ENCODE data around the gene XXYLT1. TPM values are rescaled to one million over a fixed set of nuclear protein-coding genes. Genes with fewer than 3 reads are reported as not detected.
A peak's percentile ranks its signal among the peaks of the same experiment; 100 is the strongest.

Gene XXYLT1
- total RNA-seq, 1 donor from 2014 or later = 14.5 TPM

DNA sequence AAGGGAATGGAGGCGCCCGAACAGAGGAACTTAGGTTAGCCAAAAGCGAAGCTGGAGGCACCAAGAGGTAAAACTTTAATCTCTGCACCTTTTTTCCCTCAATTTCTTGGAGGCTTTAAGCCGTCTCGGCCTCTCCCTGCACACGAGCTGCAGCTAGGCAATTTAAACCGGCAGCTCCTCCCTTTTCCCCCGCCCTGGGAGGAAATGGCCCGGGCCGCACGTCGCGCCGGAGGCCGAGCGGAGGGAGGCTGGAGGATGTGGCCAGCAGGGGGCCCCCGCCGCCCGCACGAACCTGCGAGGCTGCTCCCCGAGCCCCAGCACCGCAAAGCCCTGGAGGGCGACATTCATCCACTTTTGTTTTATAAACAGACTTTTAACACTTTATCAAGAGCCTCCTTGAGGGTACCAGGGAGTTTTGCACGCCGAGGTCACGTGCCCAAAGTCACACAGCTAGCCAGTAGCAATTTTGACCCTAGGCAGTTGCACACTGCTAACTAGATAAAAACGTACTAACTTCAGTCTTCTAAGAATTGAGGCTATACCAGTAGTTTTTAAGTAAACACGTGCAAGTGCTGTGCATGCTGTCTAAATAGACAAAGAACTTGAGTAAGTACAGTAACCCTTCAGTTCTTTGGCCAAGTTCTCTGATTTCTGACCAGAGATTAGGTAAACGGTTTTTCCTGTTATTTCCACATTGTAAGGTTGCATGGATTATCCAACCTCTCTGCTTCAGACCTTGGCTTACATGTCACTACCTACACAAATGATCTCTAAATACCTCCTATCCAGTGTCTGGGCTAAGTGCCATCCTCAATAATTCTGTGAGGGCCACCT, 668 bp upstream of the XXYLT1 start:
- no peaks in the 10 kb centered on the region for H3K9me3 ChIP-seq
- H3K4me3 ChIP-seq = peak overlapping the region; percentile 71 to 76
- TF ChIP-seq CTCF (IDR thresholded peaks at IDR 0.05) (peak; percentile 91 to 97 (median 96)), POLR2AphosphoS5 (IDR thresholded peaks at IDR 0.05; ENCODE audit: insufficient read depth in 1 of 2, low read depth in 1 of 2) (peak; percentile 62 to 74), POLR2A (IDR thresholded peaks at IDR 0.05) (no peak)
- H3K36me3 ChIP-seq = no peaks in the 10 kb centered on the region
- intact Hi-C loops (cut with DNase I) = loop anchor here (2.0 to 10.0 kb wide), 2 partner anchors 173 to 251 kb away; partner anchors contain the start of gene ACAP2
- H3K27me3 ChIP-seq = no peaks in the 10 kb centered on the region
- H3K4me1 ChIP-seq = peaks cover 28% of the 10 kb centered on the region
- H3K27ac ChIP-seq = peak overlapping the region; percentile 85
- DNase-seq (ENCODE audit: extremely low spot score in 2 of 2) = no peak

DNA sequence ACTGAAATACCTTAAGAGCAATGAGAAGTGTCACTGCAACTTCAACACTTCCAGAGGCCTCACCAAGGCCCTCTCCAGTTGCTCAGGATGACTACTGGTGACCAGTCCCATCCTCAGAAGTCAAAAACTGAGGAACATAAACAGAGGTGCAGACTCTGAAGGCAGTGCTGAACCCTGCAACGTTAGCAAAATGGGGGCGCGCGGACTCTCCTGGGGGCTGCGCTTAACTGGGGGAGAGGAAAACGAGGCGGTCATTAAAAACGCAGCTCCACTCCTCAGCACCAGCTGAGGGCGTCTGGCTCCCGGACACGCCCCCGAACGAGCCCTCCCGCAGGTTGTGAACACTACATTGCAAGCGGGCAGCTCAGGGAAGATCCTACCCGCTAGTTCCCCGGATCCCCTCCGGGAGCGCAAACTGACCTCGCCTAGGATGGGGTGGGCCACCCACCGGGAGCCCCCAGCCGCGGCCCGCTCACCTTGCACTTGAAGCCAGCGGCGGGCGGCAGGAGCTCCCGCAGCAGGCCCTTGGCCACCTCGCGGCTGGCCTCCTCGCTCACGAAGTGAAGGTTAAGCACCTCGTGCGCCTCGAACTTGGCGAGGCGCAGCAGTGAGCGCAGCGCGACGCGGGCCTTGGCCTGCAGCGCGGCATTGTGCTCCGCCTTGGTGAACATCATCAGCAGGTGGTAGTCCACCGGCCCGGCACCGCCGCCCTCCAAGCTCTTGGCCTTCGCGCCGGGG, 711 bp downstream of the XXYLT1 start:
- H3K27ac ChIP-seq = peak overlapping the region; percentile 85
- H3K36me3 ChIP-seq = no peaks in the 10 kb centered on the region
- no peaks in the 10 kb centered on the region for H3K9me3 ChIP-seq
- TF ChIP-seq POLR2A (IDR thresholded peaks at IDR 0.05) (no peak), POLR2AphosphoS5 (IDR thresholded peaks at IDR 0.05; ENCODE audit: insufficient read depth in 1 of 2, low read depth in 1 of 2) (no peak), CTCF (IDR thresholded peaks at IDR 0.05) (no peak)
- DNase-seq (ENCODE audit: extremely low spot score in 2 of 2) = no peak
- no peaks in the 10 kb centered on the region for H3K27me3 ChIP-seq
- intact Hi-C loops (cut with DNase I) = loop anchor here (2.0 to 10.0 kb wide), 2 partner anchors 175 to 253 kb away; partner anchors contain the start of gene ACAP2
- peaks cover 28% of the 10 kb centered on the region for H3K4me1 ChIP-seq
- H3K4me3 ChIP-seq = peak overlapping the region; percentile 71 to 76

GRCh38 chr3:195269375-195270078, 1.4 kb downstream of the XXYLT1 start:
- Histone ChIP-seq H3K4me3 (peak overlapping the region; percentile 71 to 76), H3K27ac (peak overlapping the region; percentile 85), H3K4me1 (peaks cover 28% of the 10 kb centered on the region), H3K27me3 (no peaks in the 10 kb centered on the region), H3K9me3 (no peaks in the 10 kb centered on the region), H3K36me3 (no peaks in the 10 kb centered on the region)
- DNase-seq (ENCODE audit: extremely low spot score in 2 of 2) = no peak
- intact Hi-C loops (cut with DNase I) = loop anchor here (2.0 to 10.0 kb wide), 2 partner anchors 175 to 253 kb away; partner anchors contain the start of gene ACAP2
- TF ChIP-seq POLR2A (IDR thresholded peaks at IDR 0.05) (no peak), POLR2AphosphoS5 (IDR thresholded peaks at IDR 0.05; ENCODE audit: insufficient read depth in 1 of 2, low read depth in 1 of 2) (no peak), CTCF (IDR thresholded peaks at IDR 0.05) (no peak)

DNA sequence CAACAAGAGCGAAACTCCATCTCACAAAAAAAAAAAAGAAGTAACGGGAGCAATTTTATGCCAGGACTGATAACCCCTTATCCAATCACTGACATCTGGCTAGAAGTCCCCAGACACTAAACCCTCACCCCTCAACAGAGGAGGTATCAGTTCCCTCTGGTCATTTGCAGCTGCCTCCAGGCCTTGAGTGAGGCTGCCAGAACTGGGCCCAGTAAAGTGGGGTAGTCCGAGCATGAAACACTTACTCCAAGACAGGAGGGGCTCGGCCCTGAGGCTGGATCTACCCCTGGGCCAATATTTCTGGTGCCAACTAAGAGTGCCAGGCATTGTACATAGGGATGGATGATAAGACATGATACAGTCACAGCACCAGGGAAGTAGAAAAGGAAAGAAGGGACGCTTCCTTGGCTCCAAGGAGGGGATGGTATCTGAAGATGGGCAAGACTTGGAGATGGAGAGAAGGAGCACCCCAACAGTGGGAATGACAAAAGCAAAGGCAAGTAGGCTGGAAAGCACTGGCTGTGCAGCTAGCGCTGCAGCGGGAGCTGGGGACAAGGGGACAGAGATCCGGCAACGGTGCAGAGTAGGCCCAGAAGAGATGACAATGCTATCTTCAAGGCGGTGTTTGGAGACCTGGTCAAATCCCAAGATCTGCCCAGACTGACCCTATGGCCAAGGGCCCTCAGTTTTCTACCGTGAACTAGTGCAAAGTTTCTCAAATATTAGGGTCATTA, 2.2 kb downstream of the XXYLT1 start:
- Histone ChIP-seq H3K4me1 (peaks cover 32% of the 10 kb centered on the region), H3K4me3 (no peak overlapping the region), H3K9me3 (no peaks in the 10 kb centered on the region), H3K27ac (no peak overlapping the region), H3K27me3 (no peaks in the 10 kb centered on the region), H3K36me3 (no peaks in the 10 kb centered on the region)
- no peak for DNase-seq (ENCODE audit: extremely low spot score in 2 of 2)
- intact Hi-C loops (cut with DNase I) = no loop called here
- TF ChIP-seq POLR2A (IDR thresholded peaks at IDR 0.05) (no peak), CTCF (IDR thresholded peaks at IDR 0.05) (no peak), POLR2AphosphoS5 (IDR thresholded peaks at IDR 0.05; ENCODE audit: insufficient read depth in 1 of 2, low read depth in 1 of 2) (no peak)

Data from vagina (tissue), 2 donors.